Activated B cell treated with CpG ODN at 0.5 μM for 24 hours (primary cell): Measurements from ENCODE around the gene DNAH11. TPM values are rescaled to one million over a fixed set of nuclear protein-coding genes. Genes with fewer than 3 reads are reported as not detected.

Experiments
- ATAC-seq: fragments of 200-7000 bp; cut with Tn5 transposase; one replicate; pipeline ENCODE4 v1.10.0; 2021; ENCODE audit warnings: low read depth, mild to moderate bottlenecking, moderate library complexity
- CTCF ChIA-PET: fragments of 350-600 bp; sonication (Branson Sonifier 250); formaldehyde crosslinking; loops from one replicate; lab custom pipeline; 2021; ENCODE audit warnings: antibody characterized with exemption; lab: Charles Lee
- POLR2A ChIA-PET: fragments of 350-600 bp; sonication (Branson Sonifier 250); formaldehyde crosslinking; loops from one replicate; lab custom pipeline; 2021; ENCODE audit warnings: antibody characterized with exemption; lab: Charles Lee
- DNase-seq: peaks from one replicate; pipeline ENCODE4 v3.0.0; 2022
- H3K27ac Mint-ChIP-seq: one replicate; pipeline ENCODE4 v1.8.0; 2020; ENCODE audit warnings: mixed read lengths
- H3K27me3 Mint-ChIP-seq: one replicate; pipeline ENCODE4 v1.8.0; 2021; ENCODE audit warnings: mixed read lengths
- H3K36me3 Mint-ChIP-seq: one replicate; pipeline ENCODE4 v1.8.0; 2021; ENCODE audit warnings: low read depth, mixed read lengths
- H3K4me1 Mint-ChIP-seq: one replicate; pipeline ENCODE4 v1.8.0; 2021; ENCODE audit warnings: mixed read lengths
- H3K4me3 Mint-ChIP-seq: one replicate; pipeline ENCODE4 v1.8.0; 2020; ENCODE audit warnings: mild to moderate bottlenecking, mixed read lengths
- H3K9me3 Mint-ChIP-seq: one replicate; pipeline ENCODE4 v1.8.0; 2020; ENCODE audit warnings: mixed read lengths
- CTCF ChIP-seq: fragments of 200-600 bp; IDR thresholded peaks from one replicate; pipeline ENCODE4 v1.8.0; 2022; ENCODE audit warnings: antibody characterized with exemption, mild to moderate bottlenecking
- intact Hi-C: fragments of 100-400 bp; cut with micrococcal nuclease; formaldehyde crosslinking; loops from one replicate; pipeline ENCODE4 v1.15.1; 2024
- total RNA-seq: library from RNA; stranded (reverse); gene quantifications from 2 replicates; pipeline ENCODE4 v1.2.3, GENCODE V29; 2022

DNAH11 gene
- total RNA-seq, 1 donor from 2014 or later = not detected

GRCh38 chr7:21908746-21909145, 365.9 kb downstream of the DNAH11 start:
- Mint-ChIP-seq H3K27me3 (no peaks in the 10 kb centered on the region), H3K4me3 (no peak overlapping the region), H3K36me3 (peaks cover 81% of the 10 kb centered on the region)

GRCh38 chr7:21910253-21910652, 367.4 kb downstream of the DNAH11 start:
- H3K27me3 Mint-ChIP-seq = no peaks in the 10 kb centered on the region
- ATAC-seq = no peak
- H3K36me3 Mint-ChIP-seq = peaks cover 81% of the 10 kb centered on the region
- H3K27ac Mint-ChIP-seq = no peak overlapping the region
- no peak for TF ChIP-seq CTCF
- no peak for DNase-seq
- no peak overlapping the region for H3K4me3 Mint-ChIP-seq
- ChIA-PET POLR2A (interaction anchor here (1.7 kb wide), 1 partner anchor 35 kb away, joined by 5 read pairs; the partner anchor contains the start of gene CDCA7L), CTCF (no interaction called here)
- intact Hi-C loops = loop anchor here (5.0 kb wide), 1 partner anchor 37 kb away; the partner anchor contains the start of gene CDCA7L
- peaks cover 35% of the 10 kb centered on the region for H3K4me1 Mint-ChIP-seq
- H3K9me3 Mint-ChIP-seq = no peaks in the 10 kb centered on the region

More at GRCh38 chr7:21908746-21909145, 365.9 kb downstream of the DNAH11 start:
- ATAC-seq = no peak
- intact Hi-C loops = no loop called here
- CTCF ChIA-PET = no interaction called here
- DNase-seq = no peak
- Mint-ChIP-seq H3K9me3 (no peaks in the 10 kb centered on the region), H3K27ac (peak overlapping the region; percentile 46), H3K4me1 (peaks cover 20% of the 10 kb centered on the region)
- POLR2A ChIA-PET = interaction anchor here (1.1 to 1.7 kb wide), 2 partner anchors 10 to 37 kb away, joined by 3 to 5 read pairs; partner anchors contain the start of gene CDCA7L
- no peak for TF ChIP-seq CTCF

GRCh38 chr7:21911341-21911875, 368.6 kb downstream of the DNAH11 start:
- Mint-ChIP-seq H3K27ac (no peak overlapping the region), H3K27me3 (no peaks in the 10 kb centered on the region), H3K4me1 (peaks cover 36% of the 10 kb centered on the region), H3K36me3 (peaks cover 79% of the 10 kb centered on the region), H3K4me3 (no peak overlapping the region), H3K9me3 (no peaks in the 10 kb centered on the region)
- POLR2A ChIA-PET = interaction anchor here (0.7 kb wide), 1 partner anchor 711 kb away, joined by 8 read pairs; no protein-coding TSS in a partner anchor
- CTCF ChIA-PET = no interaction called here
- DNase-seq (no peak), ATAC-seq (no peak)
- no peak for TF ChIP-seq CTCF
- intact Hi-C loops = loop anchor here (5.0 kb wide), 1 partner anchor 36 kb away; the partner anchor contains the start of gene CDCA7L

- no peak overlapping the region for H3K4me3 Mint-ChIP-seq
- intact Hi-C loops = loop anchor here (2.0 to 5.0 kb wide), 2 partner anchors 14 to 35 kb away; partner anchors contain the start of gene CDCA7L
- TF ChIP-seq CTCF = no peak
- ChIA-PET CTCF (interaction anchor here (1.4 kb wide), 1 partner anchor 25 kb away, joined by 3 read pairs; no protein-coding TSS in a partner anchor), POLR2A (interaction anchor here (3.9 kb wide), 1 partner anchor 33 kb away, joined by 38 read pairs; the partner anchor contains the start of gene CDCA7L)
- ATAC-seq (no peak), DNase-seq (no peak)
- peaks cover 43% of the 10 kb centered on the region for H3K4me1 Mint-ChIP-seq
- H3K27ac Mint-ChIP-seq = peak overlapping the region; percentile 74
- H3K27me3 Mint-ChIP-seq = no peaks in the 10 kb centered on the region
- no peaks in the 10 kb centered on the region for H3K9me3 Mint-ChIP-seq
- H3K36me3 Mint-ChIP-seq = peaks cover 79% of the 10 kb centered on the region
Observed at GRCh38 chr7:21912305-21912704, 369.5 kb downstream of the DNAH11 start.
